ENCODE data around the gene CACNB3. TPM values are rescaled to one million over a fixed set of nuclear protein-coding genes. Genes with fewer than 3 reads are reported as not detected.

CACNB3 gene
- total and polyA plus RNA-seq, 2 of the 13 experiments (the other 11 are each of a cell fraction or from before 2014, with no cell fraction given) = 0.29 to 0.54 TPM

- ChIA-PET POLR2A (interaction anchor here (1.0 to 8.2 kb wide), 10 partner anchors 13 to 104 kb away, joined by 4 to 115 read pairs (median 9); partner anchors contain the start of genes ARF3 and RND1), CTCF (ENCODE audit: low intra/inter-chr PET ratio, low total read pairs) (interaction anchor here (0.6 to 3.9 kb wide), 7 partner anchors 34 to 84 kb away, joined by 3 to 64 read pairs (median 5); no protein-coding TSS in a partner anchor)
- Histone ChIP-seq H3K4me2 (ENCODE audit: low read depth, low read length) (peak overlapping the region; percentile 94), H3K4me3 (replicated peaks in 1 of 3; ENCODE audit: insufficient read depth in 1 of 3, low read depth in 2 of 3, low read length in 3 of 3) (peak overlapping the region; percentile 96 to 98 (median 98)), H4K20me1 (ENCODE audit: insufficient read depth, low read length) (no peaks in the 10 kb centered on the region; the same call in 1 of the 2 replicates), H3K9me3 (ENCODE audit: low read length) (no peaks in the 10 kb centered on the region), H3K36me3 (replicated peaks in 1 of 2; ENCODE audit: control insufficient read depth in 1 of 2, insufficient read depth in 2 of 2, low read length in 2 of 2) (no peaks in the 10 kb centered on the region; a peak in 2 of 5 replicates), H3K4me1 (ENCODE audit: insufficient read depth, low read length) (peaks cover 18% of the 10 kb centered on the region), H3K27me3 (ENCODE audit: control insufficient read depth in 1 of 2, insufficient read depth in 2 of 2, low read length in 2 of 2) (no peaks in the 10 kb centered on the region; a peak in 2 of 5 replicates), H3K9ac (ENCODE audit: insufficient read depth, low read depth, low read length) (peak overlapping the region; percentile 95), H3K27ac (ENCODE audit: extremely low read length, insufficient read depth, low read length) (peak overlapping the region; percentile 51), H2AFZ (ENCODE audit: low read length) (peak overlapping the region; percentile 97), H3K79me2 (ENCODE audit: insufficient read depth, low read length) (peaks cover 29% of the 10 kb centered on the region)
- intact Hi-C loops (cut with micrococcal nuclease; ENCODE audit: unreplicated experiment) (loop anchor here (1.0 kb wide), 3 partner anchors 12 to 83 kb away; partner anchors contain the start of gene RND1), in situ Hi-C loops (cut with HindIII; ENCODE audit: extremely low pct_ligation_motif_present, low pct_unique_long_range_greater_than_20kb) (loop anchor here (5.0 kb wide), 2 partner anchors 34 to 84 kb away; no protein-coding TSS in a partner anchor)
- no TSS peak for BruUV-seq (replicated peaks)
- ATAC-seq (peak; percentile 68), FAIRE-seq (peak; percentile 86), DNase-seq (ENCODE audit: low spot score) (peak; percentile 88)
- WGBS (ENCODE audit: low lambda C conversion rate) = under 1% methylated on average over 11 of the region's 11 CpGs
- TF ChIP-seq SOX5 (CRISPR knock-in tag; IDR thresholded peaks at IDR 0.05; ENCODE audit: borderline replicate concordance) (0 out of 2 replicates have a peak, but pooled peaks have one; percentile 30), ZNF790 (CRISPR knock-in tag; IDR thresholded peaks at IDR 0.05; ENCODE audit: borderline replicate concordance) (no peak), ZKSCAN5 (CRISPR knock-in tag; IDR thresholded peaks at IDR 0.05) (peak; percentile 97), NFYB (CRISPR knock-in tag; IDR thresholded peaks at IDR 0.05) (no peak), MTA3 (CRISPR knock-in tag; IDR thresholded peaks at IDR 0.05) (no peak), ZNF670 (CRISPR knock-in tag; IDR thresholded peaks at IDR 0.05; ENCODE audit: borderline replicate concordance) (no peak), PAWR (CRISPR knock-in tag; IDR thresholded peaks at IDR 0.05; ENCODE audit: borderline replicate concordance) (no peak), SNAPC4 (CRISPR knock-in tag; IDR thresholded peaks at IDR 0.05) (no peak), ZNF83 (CRISPR knock-in tag; IDR thresholded peaks at IDR 0.05; ENCODE audit: borderline replicate concordance) (no peak), MIXL1 (CRISPR knock-in tag; IDR thresholded peaks at IDR 0.05) (peak; percentile 54; the same call in 1 of the 2 replicates), HMGA1 (CRISPR knock-in tag; conservative IDR thresholded peaks at IDR 0.05) (no peak), STAT5B (CRISPR knock-in tag; IDR thresholded peaks at IDR 0.05) (no peak), NR2F6 (IDR thresholded peaks at IDR 0.05) (no peak), NR2F6 (CRISPR knock-in tag; IDR thresholded peaks at IDR 0.05) (0 out of 2 replicates have a peak, but pooled peaks have one; percentile 8), MBD4 (IDR thresholded peaks at IDR 0.05; ENCODE audit: borderline replicate concordance, low read length) (0 out of 2 replicates have a peak, but pooled peaks have one; percentile 30)
- TF ChIP-seq, protein P1, sequence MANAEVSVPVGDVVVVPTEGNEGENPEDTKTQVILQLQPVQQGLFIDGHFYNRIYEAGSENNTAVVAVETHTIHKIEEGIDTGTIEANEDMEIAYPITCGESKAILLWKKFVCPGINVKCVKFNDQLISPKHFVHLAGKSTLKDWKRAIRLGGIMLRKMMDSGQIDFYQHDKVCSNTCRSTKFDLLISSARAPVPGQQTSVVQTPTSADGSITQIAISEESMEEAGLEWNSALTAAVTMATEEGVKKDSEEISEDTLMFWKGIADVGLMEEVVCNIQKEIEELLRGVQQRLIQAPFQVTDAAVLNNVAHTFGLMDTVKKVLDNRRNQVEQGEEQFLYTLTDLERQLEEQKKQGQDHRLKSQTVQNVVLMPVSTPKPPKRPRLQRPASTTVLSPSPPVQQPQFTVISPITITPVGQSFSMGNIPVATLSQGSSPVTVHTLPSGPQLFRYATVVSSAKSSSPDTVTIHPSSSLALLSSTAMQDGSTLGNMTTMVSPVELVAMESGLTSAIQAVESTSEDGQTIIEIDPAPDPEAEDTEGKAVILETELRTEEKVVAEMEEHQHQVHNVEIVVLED (CRISPR knock-in tag; IDR thresholded peaks at IDR 0.05; ENCODE audit: borderline replicate concordance) = 0 out of 2 replicates have a peak, but pooled peaks have one; percentile 31
Observed at GRCh38 chr12:48852734-48853688, 34.7 kb downstream of the CACNB3 start.
